ENCODE data around the gene GPR156. TPM values are rescaled to one million over a fixed set of nuclear protein-coding genes. Genes with fewer than 3 reads are reported as not detected.
A peak's percentile ranks its signal among the peaks of the same experiment; 100 is the strongest.

GPR156 gene
- total RNA-seq, 1 experiment from 2014 or later = 2.8 TPM

DNA sequence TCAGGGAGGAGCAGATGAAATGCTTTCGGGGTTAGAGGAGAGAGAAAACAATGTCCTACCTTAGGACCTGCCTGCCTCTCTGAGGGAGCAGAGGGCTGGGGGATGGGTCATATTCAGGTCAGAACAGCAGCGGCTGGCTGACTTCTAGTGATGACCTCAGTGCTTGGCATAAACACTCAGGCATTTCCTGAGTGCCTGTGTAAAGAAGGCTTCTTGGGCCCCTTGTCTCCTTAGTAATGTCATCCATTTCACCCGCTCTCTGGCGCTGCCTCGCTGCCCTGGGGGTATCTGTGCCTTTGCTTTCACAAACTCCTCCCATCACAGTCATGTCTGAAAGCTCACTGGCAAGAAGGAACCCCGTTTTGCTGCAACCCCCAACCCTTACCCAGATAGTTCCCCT lies 107.9 kb downstream of the GPR156 start:
- peak overlapping the region; percentile 69; the same call in 1 of the 2 replicates for H2AFZ ChIP-seq
- peak overlapping the region; percentile 79 for H3K4me2 ChIP-seq
- H3K9me2 ChIP-seq (ENCODE audit: insufficient read depth) = no peaks in the 10 kb centered on the region
- DNase-seq = peak; percentile 79 to 86
- intact Hi-C loops (cut with micrococcal nuclease; ENCODE audit: unreplicated experiment) = loop anchor here (1.0 kb wide), 3 partner anchors 17 to 82 kb away; no protein-coding TSS in a partner anchor
- no peaks in the 10 kb centered on the region for H3K36me3 ChIP-seq (ENCODE audit: low read depth)
- TSS peak; percentile 36 for BruUV-seq (replicated peaks)
- H3K27ac ChIP-seq = peak overlapping the region; percentile 78
- H3K4me3 ChIP-seq = peak overlapping the region; percentile 32; the same call in 1 of the 2 replicates
- H4K20me1 ChIP-seq (ENCODE audit: insufficient read depth) = no peaks in the 10 kb centered on the region
- peaks cover 38% of the 10 kb centered on the region for H3K4me1 ChIP-seq (replicated peaks; ENCODE audit: insufficient read depth)
- peaks cover 13% of the 10 kb centered on the region for H3F3A ChIP-seq (ENCODE audit: insufficient read depth, low read depth)
- H3K27me3 ChIP-seq (ENCODE audit: insufficient read depth, low read depth) = no peaks in the 10 kb centered on the region
- CTCF ChIA-PET = no interaction called here
- TF ChIP-seq, protein P1, sequence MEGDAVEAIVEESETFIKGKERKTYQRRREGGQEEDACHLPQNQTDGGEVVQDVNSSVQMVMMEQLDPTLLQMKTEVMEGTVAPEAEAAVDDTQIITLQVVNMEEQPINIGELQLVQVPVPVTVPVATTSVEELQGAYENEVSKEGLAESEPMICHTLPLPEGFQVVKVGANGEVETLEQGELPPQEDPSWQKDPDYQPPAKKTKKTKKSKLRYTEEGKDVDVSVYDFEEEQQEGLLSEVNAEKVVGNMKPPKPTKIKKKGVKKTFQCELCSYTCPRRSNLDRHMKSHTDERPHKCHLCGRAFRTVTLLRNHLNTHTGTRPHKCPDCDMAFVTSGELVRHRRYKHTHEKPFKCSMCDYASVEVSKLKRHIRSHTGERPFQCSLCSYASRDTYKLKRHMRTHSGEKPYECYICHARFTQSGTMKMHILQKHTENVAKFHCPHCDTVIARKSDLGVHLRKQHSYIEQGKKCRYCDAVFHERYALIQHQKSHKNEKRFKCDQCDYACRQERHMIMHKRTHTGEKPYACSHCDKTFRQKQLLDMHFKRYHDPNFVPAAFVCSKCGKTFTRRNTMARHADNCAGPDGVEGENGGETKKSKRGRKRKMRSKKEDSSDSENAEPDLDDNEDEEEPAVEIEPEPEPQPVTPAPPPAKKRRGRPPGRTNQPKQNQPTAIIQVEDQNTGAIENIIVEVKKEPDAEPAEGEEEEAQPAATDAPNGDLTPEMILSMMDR (conservative IDR thresholded peaks at IDR 0.05) = no peak
- no peak for TF ChIP-seq EZH2 (IDR thresholded peaks at IDR 0.05; ENCODE audit: low read depth)
- POLR2A ChIA-PET (ENCODE audit: unreplicated experiment) = interaction anchor here (0.6 to 1.0 kb wide), 3 partner anchors 17 to 109 kb away, joined by 3 to 10 read pairs (median 5); no protein-coding TSS in a partner anchor
- no peaks in the 10 kb centered on the region for H3K9me3 ChIP-seq (ENCODE audit: insufficient read depth, low read depth)
- H3K79me2 ChIP-seq (ENCODE audit: low read depth) = no peaks in the 10 kb centered on the region

DNA sequence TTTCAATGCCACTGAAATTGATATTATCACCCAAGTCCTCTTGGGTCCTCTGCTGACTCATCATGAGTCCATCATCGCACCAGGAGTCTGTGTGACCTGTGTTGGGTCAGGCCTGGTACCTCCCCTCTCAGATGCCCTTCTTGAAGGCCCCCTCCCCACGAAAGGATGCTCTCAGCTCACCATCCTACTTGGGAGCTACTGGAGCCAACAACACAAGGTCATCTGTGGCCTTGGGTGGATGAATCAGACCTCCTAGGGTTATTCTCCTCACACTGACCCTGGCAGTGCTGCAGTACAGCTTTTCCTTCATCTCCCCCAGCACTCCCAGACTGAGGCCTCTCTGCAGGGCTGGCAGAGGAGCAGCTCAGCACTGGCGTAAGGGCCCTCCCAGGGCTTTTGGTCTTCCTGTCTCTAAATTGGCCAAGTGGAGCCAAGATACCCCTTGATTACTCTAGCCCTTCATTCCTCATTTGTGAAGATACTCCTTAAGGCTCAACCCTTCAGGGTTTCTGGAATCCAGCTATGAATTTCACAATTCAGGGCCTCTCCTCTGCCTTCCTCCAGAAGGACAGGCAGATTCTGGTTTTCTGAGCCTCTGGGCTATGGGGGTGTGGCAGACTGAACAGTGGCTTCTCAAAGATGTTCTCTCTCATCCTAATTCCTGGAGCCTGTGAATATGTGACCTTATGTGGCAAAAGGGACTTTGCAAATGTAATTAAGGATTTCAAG lies 110.0 kb downstream of the GPR156 start:
- Histone ChIP-seq H3K4me1 (replicated peaks; ENCODE audit: insufficient read depth) (peaks cover 37% of the 10 kb centered on the region), H3K9me3 (ENCODE audit: insufficient read depth, low read depth) (no peaks in the 10 kb centered on the region), H3K79me2 (ENCODE audit: low read depth) (no peaks in the 10 kb centered on the region), H3K4me2 (no peak overlapping the region), H3K36me3 (ENCODE audit: low read depth) (no peaks in the 10 kb centered on the region), H3K4me3 (no peak overlapping the region), H4K20me1 (ENCODE audit: insufficient read depth) (no peaks in the 10 kb centered on the region), H3K27me3 (ENCODE audit: insufficient read depth, low read depth) (no peaks in the 10 kb centered on the region), H3K9me2 (ENCODE audit: insufficient read depth) (no peaks in the 10 kb centered on the region), H3K27ac (no peak overlapping the region), H2AFZ (no peak overlapping the region), H3F3A (ENCODE audit: insufficient read depth, low read depth) (peaks cover 18% of the 10 kb centered on the region)
- ChIA-PET CTCF (interaction anchor here (0.6 kb wide), 1 partner anchor 1239 kb away, joined by 3 read pairs; no protein-coding TSS in a partner anchor), POLR2A (ENCODE audit: unreplicated experiment) (interaction anchor here (0.5 to 0.6 kb wide), 2 partner anchors 24 to 80 kb away, joined by 3 read pairs; no protein-coding TSS in a partner anchor)
- TF ChIP-seq, protein P1 (conservative IDR thresholded peaks at IDR 0.05) = no peak
- TF ChIP-seq EZH2 (IDR thresholded peaks at IDR 0.05; ENCODE audit: low read depth) = no peak
- DNase-seq = no peak
- no TSS peak for BruUV-seq (replicated peaks)
- intact Hi-C loops (cut with micrococcal nuclease; ENCODE audit: unreplicated experiment) = no loop called here

GRCh38 chr3:120173056-120173675 lies 111.9 kb downstream of the GPR156 start:
- Histone ChIP-seq H3K4me3 (no peak overlapping the region), H3K4me1 (replicated peaks; ENCODE audit: insufficient read depth) (peaks cover 42% of the 10 kb centered on the region), H3K36me3 (ENCODE audit: low read depth) (no peaks in the 10 kb centered on the region), H3F3A (ENCODE audit: insufficient read depth, low read depth) (peaks cover 14% of the 10 kb centered on the region), H3K9me2 (ENCODE audit: insufficient read depth) (no peaks in the 10 kb centered on the region), H3K27ac (no peak overlapping the region), H3K9me3 (ENCODE audit: insufficient read depth, low read depth) (no peaks in the 10 kb centered on the region), H4K20me1 (ENCODE audit: insufficient read depth) (no peaks in the 10 kb centered on the region), H3K79me2 (ENCODE audit: low read depth) (no peaks in the 10 kb centered on the region), H3K27me3 (ENCODE audit: insufficient read depth, low read depth) (no peaks in the 10 kb centered on the region), H2AFZ (no peak overlapping the region), H3K4me2 (no peak overlapping the region)
- no peak for DNase-seq
- intact Hi-C loops (cut with micrococcal nuclease; ENCODE audit: unreplicated experiment) = no loop called here
- TF ChIP-seq EZH2 (IDR thresholded peaks at IDR 0.05; ENCODE audit: low read depth) = no peak
- TF ChIP-seq, protein P1 (conservative IDR thresholded peaks at IDR 0.05) = no peak
- no TSS peak for BruUV-seq (replicated peaks)
- ChIA-PET POLR2A (ENCODE audit: unreplicated experiment) (interaction anchor here (0.6 to 0.7 kb wide), 2 partner anchors 77 to 1564 kb away, joined by 4 to 5 read pairs; no protein-coding TSS in a partner anchor), CTCF (interaction anchor here (0.5 kb wide), 1 partner anchor 79 kb away, joined by 3 read pairs; the partner anchor contains the start of gene GSK3B)

Data from PC-9 (cell line).